AG20443 (cell line): ENCODE measurements around the gene VSIG10L.

ENCODE experiments used
- DNase-seq: peaks from one replicate; pipeline ENCODE4 v3.0.0; 2012; ENCODE audit warnings: low spot score, mixed read lengths

Gene VSIG10L

DNA sequence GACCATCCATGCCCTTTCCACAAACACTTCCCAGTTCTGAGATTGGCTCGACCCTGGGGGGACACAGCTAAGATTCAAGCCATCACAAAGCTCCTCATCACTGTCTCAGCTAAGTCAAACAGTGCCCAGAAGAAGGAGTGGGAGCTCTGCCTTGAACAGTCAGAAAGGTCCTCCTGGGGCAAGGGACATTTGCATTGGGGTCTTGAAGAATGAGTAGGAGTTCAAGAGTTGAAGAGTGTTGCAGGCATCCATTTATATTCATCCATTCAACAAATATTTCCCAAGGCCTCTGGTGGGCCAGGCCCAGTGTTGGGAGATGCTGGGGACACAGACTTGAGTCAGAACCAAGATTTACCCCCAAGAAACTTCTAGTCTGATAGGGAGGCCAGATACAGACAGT is 24.0 kb downstream of the VSIG10L start:
- DNase-seq, result no peak

DNA sequence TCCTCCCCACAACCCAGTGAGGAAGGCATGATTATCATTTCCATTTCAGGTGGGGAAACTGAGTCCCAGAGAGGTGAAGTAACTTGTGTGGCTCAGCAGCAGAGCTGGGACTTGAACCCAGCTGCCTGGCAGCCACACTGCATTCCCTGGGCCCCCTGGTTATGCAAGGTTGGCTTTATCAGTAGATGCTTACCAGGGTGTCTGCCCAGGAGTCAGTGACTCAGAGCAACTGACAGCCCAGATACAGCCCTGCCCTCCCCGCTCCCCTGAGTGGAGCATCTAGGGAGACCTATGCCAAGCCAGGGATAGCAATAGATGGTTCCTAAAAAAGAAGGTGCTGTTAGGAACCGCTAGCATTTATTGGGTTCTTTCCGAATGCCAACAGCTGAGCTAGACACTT is 24.6 kb downstream of the VSIG10L start:
- no peak for DNase-seq

DNA sequence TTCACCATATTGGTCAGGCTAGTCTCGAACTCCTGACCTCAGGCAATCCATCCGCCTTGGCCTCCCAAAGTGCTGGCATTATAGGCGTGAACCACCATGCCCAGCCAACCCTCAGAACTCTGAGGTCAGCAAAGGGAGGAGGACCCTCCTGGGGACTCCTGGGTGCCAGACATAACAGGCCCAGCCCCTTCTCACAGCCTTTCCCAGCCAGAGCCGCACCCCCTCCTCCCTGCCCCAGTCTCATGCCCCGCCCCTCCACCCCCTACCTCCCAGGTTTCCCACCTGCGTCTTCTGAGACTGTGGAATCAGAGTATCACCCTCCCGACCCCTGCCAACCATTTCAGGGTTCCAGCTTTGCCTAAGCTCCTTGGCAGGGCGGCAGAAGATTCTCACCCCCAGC is 25.3 kb downstream of the VSIG10L start:
- no peak for DNase-seq

DNA sequence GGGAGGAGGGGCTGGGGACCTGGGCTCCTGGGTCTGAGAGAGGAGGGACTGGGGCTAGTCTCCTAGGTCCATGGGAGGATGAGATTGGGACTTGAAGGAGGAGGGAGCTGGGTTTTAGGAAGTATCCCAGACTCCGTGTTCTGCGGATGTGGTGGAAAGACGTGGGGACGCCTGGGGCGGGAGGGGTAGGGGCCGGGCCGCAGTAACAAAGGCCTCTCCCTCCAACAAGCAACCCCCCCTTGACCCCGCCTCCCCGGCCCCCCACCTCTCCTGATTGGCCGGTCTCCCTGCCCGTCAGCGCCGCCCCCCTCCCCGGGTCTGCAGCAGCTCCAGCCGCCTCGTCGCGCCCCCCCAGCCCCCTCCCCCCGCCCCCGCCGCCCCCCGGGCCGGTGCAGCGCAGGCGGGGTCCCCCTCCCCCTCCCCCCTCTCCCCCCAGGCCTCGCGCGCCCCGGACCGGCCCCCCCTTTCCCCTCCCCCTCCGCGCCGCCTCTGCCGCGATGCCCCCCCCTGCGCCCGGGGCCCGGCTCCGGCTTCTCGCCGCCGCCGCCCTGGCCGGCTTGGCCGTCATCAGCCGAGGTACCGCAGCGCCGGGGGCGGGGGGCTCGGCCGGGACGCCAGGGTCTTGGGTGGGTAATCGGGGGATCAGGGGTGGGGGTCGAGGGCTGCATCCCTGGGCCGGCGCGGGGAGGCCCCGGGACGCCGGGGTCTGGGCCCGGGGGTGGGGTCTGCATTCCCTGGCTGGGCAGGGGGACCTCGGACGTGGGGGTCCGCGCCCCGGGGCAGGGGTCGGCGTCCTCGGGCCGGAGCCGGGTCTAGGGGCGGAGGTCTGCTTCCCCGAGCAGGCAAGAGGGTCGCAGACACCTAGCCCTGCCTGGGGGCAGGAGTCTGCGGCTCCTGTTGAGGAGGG is 30.3 kb downstream of the VSIG10L start, which contains the start of gene IGLON5:
Gene IGLON5 (plus strand): TSS at position 294 of the 907 bp plus-strand sequence. CDS start 204 bp downstream, at position 498.
- DNase-seq, result no peak

DNA sequence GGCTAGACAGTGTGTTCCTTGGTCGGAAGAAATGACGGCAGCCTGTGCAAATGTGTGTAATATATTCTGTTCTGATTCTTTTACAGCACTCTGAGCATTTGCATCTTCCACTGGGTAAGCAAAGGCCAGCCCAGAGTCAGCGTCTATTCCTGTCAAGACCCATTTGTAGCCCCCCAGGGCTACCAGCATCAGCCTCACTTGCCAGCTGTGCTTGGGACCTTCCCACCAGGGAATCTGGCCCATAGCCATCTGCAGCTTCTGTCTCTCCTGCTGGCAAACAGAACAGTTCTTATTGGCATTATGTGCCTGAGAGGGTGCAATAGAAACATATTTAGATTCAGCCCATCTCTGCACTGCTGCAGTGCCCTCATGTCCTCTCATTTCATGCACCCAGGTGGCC is 36.5 kb downstream of the VSIG10L start:
- no peak for DNase-seq

DNA sequence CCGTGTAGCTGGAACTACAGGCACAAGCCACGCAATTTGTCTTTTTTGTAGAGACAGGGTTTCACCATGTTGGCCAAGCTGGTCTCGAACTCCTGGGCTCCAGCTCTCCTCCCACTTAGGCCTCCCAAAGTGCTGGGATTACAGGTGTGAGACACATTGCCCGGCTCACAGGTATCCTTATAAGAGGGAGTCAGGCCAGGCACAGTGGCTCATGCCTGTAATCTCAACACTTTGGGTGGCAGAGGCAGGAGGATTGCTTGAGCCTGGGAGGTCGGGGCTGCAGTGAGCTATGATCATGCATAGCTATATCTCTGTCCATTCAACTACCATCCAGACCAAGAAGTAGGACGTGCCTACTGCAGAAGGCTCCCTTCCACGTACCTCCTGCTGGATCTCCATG is 40.7 kb downstream of the VSIG10L start:
- no peak for DNase-seq

DNA sequence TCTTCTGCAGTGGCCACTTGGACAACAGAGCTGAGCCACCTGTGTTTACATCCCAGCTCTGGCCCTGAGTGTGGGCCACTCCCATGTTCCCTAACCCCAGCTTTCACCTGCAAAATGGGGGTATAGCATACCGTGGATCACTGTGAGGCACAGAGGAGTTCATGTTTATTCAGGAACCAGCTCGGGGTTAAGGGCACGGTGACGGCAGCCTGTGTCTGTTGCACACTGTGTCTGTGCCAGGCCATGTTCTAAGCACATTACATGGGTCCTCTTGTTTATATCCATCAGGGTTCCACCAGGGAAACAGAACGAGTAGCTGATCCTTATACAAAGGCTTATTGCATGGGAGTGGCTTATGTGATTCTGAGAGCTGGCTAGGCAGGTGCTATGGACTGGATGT is 44.5 kb downstream of the VSIG10L start:
- no peak for DNase-seq

DNA sequence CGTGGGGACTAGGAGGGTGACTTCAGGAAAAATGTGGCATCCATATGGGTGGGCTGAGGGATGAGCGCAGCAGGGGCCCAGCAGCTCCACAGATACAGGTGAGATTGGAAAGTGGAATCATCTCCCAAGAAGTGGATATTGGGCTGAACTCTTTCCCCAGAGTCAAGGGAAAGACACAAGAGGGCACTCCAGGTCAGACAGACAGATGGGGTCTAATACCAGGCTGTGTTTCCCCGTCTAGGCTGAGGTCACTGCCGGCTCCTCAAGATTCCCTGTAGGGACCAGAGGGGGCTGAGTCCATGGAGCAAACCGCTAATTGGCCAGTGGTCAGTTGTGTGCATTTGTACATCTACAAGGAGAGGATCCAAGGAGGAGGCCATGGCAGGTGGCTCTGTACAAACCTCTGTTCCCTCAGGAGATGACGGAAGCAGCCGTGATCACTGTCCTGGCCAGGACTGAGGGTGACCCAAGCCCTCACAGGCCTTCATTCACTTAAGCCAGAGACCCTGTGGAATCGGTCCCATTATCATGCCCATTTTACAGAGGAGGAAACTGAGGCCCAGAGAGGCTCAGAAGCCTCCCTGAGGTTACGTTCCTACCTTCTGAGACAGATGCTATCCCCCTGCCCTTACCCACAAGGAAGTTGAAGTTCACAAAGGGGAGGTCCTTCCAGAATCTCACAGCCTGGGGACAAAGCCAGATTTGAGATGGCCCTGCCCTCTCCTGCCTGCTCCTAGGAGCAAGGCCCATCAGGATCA is 45.4 kb downstream of the VSIG10L start:
- DNase-seq, result no peak

DNA sequence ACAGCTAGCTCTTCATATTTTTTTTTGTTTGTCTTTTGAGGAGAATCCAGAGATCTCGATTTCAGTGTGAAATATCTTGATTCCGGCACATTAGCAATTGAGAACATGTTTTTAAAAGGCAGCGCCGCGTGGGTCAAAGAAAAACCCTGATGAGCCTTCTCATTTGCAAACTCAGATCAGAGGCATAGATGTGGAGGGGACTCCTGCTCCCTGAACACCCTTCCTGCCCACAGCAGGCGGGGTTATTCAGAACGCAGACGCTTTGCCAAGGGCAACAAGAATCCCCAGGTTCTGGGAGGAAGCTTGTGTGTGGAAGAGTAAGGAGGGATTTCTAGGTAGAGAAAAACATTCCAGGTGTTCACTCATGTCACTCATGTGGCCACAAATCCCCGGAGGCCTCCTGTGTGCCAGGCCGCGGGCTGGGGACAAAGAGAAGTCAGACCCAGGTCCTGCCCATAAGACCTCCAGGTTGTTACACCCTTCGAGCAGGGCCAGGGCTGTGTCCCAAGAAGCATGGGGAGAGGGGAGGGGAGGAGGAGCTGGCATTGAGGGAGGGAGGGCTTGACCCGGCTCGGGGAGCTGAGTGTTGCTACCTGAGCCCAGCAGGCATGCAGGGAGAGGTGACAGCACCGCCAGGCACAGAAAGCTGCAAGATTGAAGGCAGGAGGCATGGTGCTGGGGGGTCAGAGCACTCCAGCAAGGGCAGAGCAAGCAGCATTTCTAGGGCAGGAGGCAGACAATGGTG is 46.4 kb downstream of the VSIG10L start:
- no peak for DNase-seq

DNA sequence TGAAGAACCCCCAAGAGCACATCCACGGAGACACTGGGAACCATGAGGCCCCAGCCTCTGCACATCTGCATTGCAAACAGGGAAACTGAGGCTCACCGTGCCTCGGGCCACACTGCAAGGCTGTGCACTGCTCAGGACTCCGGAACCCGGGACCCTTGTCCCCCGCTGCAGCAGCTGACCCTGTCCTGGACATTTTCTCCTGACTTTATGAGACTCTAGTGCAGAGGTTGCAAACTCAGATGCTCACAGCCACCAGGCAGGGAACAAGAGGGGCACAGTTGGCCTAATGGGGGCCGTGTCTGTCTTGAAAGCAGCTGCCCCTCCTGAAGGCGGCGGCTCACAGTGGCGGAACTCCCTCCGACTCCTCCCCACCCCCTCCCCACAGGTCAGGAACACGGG is 47.0 kb downstream of the VSIG10L start:
- DNase-seq, result no peak

DNA sequence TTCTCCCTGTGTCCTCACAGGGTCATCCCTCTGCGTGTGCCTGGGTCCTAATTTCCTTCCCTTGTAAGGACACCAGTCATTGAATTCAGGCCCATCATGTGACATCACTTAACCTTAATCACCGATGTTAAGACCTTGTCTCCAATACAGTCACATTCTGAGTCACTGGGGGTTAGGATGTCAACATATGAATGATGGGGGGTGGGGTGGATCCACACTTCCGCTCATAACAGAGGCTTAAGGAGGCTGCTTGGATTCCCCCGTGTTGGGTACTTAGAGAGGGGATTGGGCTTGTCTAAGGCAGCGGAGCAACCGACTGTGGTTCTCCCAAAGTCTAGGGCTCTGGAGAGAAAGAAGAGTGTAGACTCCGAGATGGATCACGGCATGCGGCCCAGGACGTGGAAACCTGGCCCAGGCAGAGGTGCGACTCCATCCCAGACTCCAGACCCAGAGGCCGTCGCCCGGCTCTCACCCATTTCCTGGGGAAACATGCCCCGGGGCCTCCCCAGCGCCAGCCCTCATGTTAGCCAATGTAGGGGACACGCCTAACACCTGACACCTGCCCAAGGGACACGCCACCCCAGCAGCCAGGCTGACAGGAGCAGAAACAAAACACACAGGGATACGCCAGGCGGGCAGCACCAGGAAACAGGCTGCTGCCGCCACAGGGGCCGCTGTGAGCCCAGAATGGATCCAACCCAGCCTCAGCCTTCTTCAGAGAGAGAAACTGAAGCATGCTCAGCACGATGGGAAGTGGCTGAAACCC is 47.5 kb downstream of the VSIG10L start:
- DNase-seq, result no peak

DNA sequence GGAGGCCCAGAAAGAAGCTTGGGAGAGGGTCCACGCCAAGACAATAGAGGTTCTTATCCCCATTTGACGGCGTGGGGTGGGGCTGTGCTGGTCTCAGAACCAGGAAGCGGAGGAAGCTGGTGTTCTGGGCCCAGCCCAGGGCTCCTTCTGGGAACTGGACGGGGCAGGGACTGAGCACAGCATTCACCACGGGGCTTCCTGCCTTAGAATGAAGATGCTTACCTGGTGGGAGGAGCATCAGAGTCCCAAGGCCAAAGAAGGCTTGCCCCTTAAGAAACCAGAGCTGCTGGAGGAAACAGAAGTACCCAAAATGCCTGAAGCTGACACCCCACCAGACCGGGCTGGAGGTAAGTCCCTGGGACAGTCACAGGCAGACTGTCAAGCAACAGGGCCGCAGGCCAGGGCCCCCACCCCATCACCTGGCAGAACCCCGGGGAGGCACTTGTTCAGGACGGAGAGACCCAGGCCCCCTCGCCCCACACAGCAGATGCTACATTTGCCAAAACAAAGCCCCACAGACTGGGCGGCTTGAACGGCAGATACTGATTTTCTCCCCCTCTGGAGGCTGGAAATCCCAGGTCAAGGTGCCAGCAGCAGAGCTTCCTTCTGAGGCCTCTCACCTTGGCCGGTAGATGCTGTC is 48.2 kb downstream of the VSIG10L start:
- no peak for DNase-seq

DNA sequence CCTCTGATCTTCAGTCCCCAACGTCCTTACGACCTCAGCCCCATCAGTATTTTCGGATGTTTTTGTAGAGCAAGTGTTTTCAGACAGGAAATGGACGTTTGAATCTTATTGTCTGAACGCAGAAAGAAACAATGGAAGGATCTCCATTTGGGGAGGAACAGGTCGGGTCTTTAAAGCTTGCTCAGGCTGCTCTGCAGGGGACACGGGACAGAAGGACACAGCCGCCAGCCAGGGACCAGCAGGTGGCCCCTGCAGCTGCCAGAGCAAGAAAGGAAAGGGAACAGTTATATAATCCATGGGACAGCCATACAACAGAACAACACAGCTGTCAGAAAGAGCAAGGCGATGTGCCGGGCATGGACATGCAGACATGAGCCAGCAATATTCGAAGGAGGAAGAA is 49.0 kb downstream of the VSIG10L start:
- no peak for DNase-seq

DNA sequence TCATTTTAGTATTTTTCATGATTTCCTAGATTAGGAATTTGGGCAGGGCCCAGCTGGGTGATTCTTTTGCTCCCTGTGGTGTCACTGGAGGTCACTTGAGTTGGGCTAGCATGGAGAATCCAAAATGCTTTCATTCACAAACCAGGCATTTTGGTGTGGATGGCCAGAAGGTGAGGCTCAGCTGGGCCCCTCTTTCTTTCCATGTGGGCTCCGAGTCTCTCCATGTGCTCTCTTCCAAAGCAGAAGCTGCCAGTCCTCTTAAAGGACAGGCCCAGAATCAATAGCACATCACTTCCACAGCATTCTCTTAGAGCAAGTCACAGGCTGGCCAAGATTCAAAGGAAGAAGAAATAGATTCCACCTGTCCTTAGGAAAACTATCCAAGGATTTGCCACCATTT is 52.3 kb downstream of the VSIG10L start:
- DNase-seq, result no peak

DNA sequence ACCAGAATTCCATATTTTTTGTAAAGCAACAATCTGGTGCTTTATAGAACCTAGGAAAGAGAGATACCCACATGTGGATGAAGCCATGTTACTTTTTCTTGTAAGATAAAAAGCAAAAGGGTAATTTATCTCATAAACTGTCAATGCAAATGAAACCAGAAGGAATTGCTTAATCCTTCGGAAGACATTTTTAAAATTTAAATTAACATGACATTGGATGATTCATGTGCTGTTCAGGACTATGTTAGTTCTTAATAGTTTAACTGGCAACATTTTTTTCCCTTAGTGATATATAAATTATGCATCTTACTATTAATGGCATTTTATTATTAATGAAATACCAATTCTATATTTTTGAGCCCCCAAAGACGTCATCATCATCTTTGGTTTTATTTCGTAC is 56.3 kb downstream of the VSIG10L start:
- no peak for DNase-seq

DNA sequence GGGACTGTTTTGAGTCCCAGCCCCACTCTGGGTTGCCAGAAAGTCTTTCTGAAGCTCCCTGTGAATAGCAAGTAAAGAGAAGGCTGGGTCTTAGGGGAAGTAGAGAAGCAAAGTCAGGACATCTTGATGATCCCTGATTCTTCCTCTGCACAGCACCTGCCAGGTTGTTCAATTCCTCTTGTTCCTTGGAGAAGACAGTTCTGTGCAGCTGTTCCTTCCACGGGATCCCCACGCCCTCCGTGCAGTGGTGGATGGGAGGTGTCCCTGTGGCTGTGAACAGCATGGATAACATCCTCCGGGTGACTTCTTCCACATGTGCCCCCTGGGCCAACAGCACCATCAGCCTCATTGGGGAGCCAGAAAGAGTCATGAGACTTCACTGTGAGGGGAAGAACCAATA is 59.6 kb downstream of the VSIG10L start:
- DNase-seq, result no peak
